Suprapubic skin (tissue), 4 donors: Measurements from ENCODE around the gene SRPRB. TPM values are rescaled to one million over a fixed set of nuclear protein-coding genes. Genes with fewer than 3 reads are reported as not detected.

ENCODE experiments used
- DNase-seq, 2 donors: peaks; one replicate each; pipeline ENCODE4 v3.0.0-alpha.2; 2019; ENCODE audit warnings: low spot score in 2 of 2
- H3K27ac ChIP-seq: fragments of 200-600 bp; sonication (generic); one replicate; pipeline ENCODE4 v1.5.1; 2019
- H3K27me3 ChIP-seq: fragments of 200-600 bp; sonication (generic); one replicate; pipeline ENCODE4 v1.5.1; 2019
- H3K36me3 ChIP-seq: fragments of 200-600 bp; sonication (generic); one replicate; pipeline ENCODE4 v1.5.1; 2019
- H3K4me1 ChIP-seq: fragments of 200-600 bp; sonication (generic); one replicate; pipeline ENCODE4 v1.5.1; 2019
- H3K4me3 ChIP-seq: fragments of 200-600 bp; sonication (generic); one replicate; pipeline ENCODE4 v1.5.1; 2019; ENCODE audit warnings: mild to moderate bottlenecking
- H3K9me3 ChIP-seq: fragments of 200-600 bp; sonication (generic); one replicate; pipeline ENCODE4 v1.5.1; 2019
- CTCF ChIP-seq, 2 donors: fragments of 200-600 bp in 1 of 2; fragments of 450-650 bp in 1 of 2; sonication (generic) in 1 of 2; IDR thresholded peaks; one replicate each; pipeline ENCODE4 v1.5.1; 2016 to 2019; ENCODE audit warnings: antibody characterized with exemption in 2 of 2, mild to moderate bottlenecking in 1 of 2, moderate library complexity in 1 of 2
- EP300 ChIP-seq: sonication (generic); formaldehyde crosslinking; IDR thresholded peaks from one replicate; pipeline ENCODE4 v1.6.1; 2017; ENCODE audit warnings: antibody characterized with exemption
- POLR2A ChIP-seq, 2 donors: fragments of 450-650 bp; IDR thresholded peaks; one replicate each; pipeline ENCODE4 v1.6.1; 2017; ENCODE audit warnings: antibody characterized with exemption in 2 of 2, mild to moderate bottlenecking in 2 of 2, moderate library complexity in 2 of 2
- POLR2AphosphoS5 ChIP-seq, 3 donors: sonication (generic); formaldehyde crosslinking; IDR thresholded peaks; one replicate each; pipeline ENCODE4 v1.6.1; 2017; ENCODE audit warnings: antibody characterized with exemption in 3 of 3
- WGBS: methylation state at CpG from one replicate; pipeline ENCODE4 v1.1.5; 2018; 5-methylcytosine and 5-hydroxymethylcytosine counted together
- total RNA-seq, 4 donors: library from RNA; depleted of rRNA; stranded (reverse); fragments of >200 nt; gene quantifications; one replicate each; pipeline ENCODE4 v1.1.0, GENCODE V29; 2016

SRPRB gene
- total RNA-seq, 4 donors from 2014 or later, result 21.1 to 36.5 (median 23.8) TPM

GRCh38 chr3:133829310-133829707 lies 23.7 kb downstream of the SRPRB start:
- Histone ChIP-seq H3K27me3 (no peaks in the 10 kb centered on the region), H3K4me1 (no peaks in the 10 kb centered on the region), H3K9me3 (no peaks in the 10 kb centered on the region), H3K36me3 (peaks cover 7% of the 10 kb centered on the region), H3K27ac (no peak overlapping the region), H3K4me3 (no peak overlapping the region)
- TF ChIP-seq POLR2AphosphoS5 (IDR thresholded peaks at IDR 0.05), result no peak
- TF ChIP-seq CTCF (IDR thresholded peaks at IDR 0.05), result no peak
- TF ChIP-seq EP300, result no peak
- no peak for TF ChIP-seq POLR2A (IDR thresholded peaks at IDR 0.05)
- 76% methylated on average over 3 of the region's 3 CpGs for WGBS
- DNase-seq, result no peak

- H3K36me3 ChIP-seq, result no peaks in the 10 kb centered on the region
- WGBS, result 87% methylated on average over 3 of the region's 3 CpGs
- DNase-seq, result no peak
- H3K27me3 ChIP-seq, result no peaks in the 10 kb centered on the region
- TF ChIP-seq POLR2A (IDR thresholded peaks at IDR 0.05), result no peak
- no peak for TF ChIP-seq CTCF (IDR thresholded peaks at IDR 0.05)
- TF ChIP-seq POLR2AphosphoS5 (IDR thresholded peaks at IDR 0.05), result no peak
- TF ChIP-seq EP300, result no peak
- H3K4me1 ChIP-seq, result no peaks in the 10 kb centered on the region
- no peaks in the 10 kb centered on the region for H3K9me3 ChIP-seq
- no peak overlapping the region for H3K27ac ChIP-seq
- H3K4me3 ChIP-seq, result no peak overlapping the region
These were observed 24.5 kb downstream of the SRPRB start for GRCh38 chr3:133830071-133830470.

GRCh38 chr3:133831966-133832801 lies 26.6 kb downstream of the SRPRB start:
- Histone ChIP-seq H3K27me3 (no peaks in the 10 kb centered on the region), H3K4me3 (no peak overlapping the region), H3K27ac (no peak overlapping the region), H3K36me3 (no peaks in the 10 kb centered on the region), H3K9me3 (no peaks in the 10 kb centered on the region), H3K4me1 (no peaks in the 10 kb centered on the region)
- 84% methylated on average over 13 of the region's 13 CpGs for WGBS
- no peak for TF ChIP-seq POLR2AphosphoS5 (IDR thresholded peaks at IDR 0.05)
- TF ChIP-seq CTCF (IDR thresholded peaks at IDR 0.05), result no peak
- TF ChIP-seq POLR2A (IDR thresholded peaks at IDR 0.05), result no peak
- no peak for TF ChIP-seq EP300
- no peak for DNase-seq

GRCh38 chr3:133832802-133833144 lies 27.2 kb downstream of the SRPRB start:
- WGBS, result 93% methylated on average over 10 of the region's 10 CpGs
- no peaks in the 10 kb centered on the region for H3K36me3 ChIP-seq
- H3K4me1 ChIP-seq, result no peaks in the 10 kb centered on the region
- no peak for DNase-seq
- H3K27ac ChIP-seq, result no peak overlapping the region
- no peak overlapping the region for H3K4me3 ChIP-seq
- TF ChIP-seq POLR2A (IDR thresholded peaks at IDR 0.05) (no peak), EP300 (no peak), POLR2AphosphoS5 (IDR thresholded peaks at IDR 0.05) (no peak), CTCF (IDR thresholded peaks at IDR 0.05) (no peak)
- no peaks in the 10 kb centered on the region for H3K9me3 ChIP-seq
- H3K27me3 ChIP-seq, result no peaks in the 10 kb centered on the region

- DNase-seq, result no peak
- WGBS, result 94% methylated on average over 5 of the region's 5 CpGs
- TF ChIP-seq POLR2A (IDR thresholded peaks at IDR 0.05), result no peak
- no peak for TF ChIP-seq CTCF (IDR thresholded peaks at IDR 0.05)
- TF ChIP-seq POLR2AphosphoS5 (IDR thresholded peaks at IDR 0.05), result no peak
- TF ChIP-seq EP300, result no peak
These were observed 27.7 kb downstream of the SRPRB start for GRCh38 chr3:133833267-133833666.

More at GRCh38 chr3:133833267-133833666, 27.7 kb downstream of the SRPRB start:
- Histone ChIP-seq H3K9me3 (no peaks in the 10 kb centered on the region), H3K27me3 (no peaks in the 10 kb centered on the region), H3K4me1 (no peaks in the 10 kb centered on the region), H3K36me3 (no peaks in the 10 kb centered on the region), H3K4me3 (no peak overlapping the region), H3K27ac (no peak overlapping the region)
